Stimulated activated naive CD8-positive, alpha-beta T cell treated with anti-CD3 and anti-CD28 coated beads, Interleukin-15, amount 100 ng/mL, for 72 hours (primary cell): Measurements from ENCODE around the gene KRTAP12-3.
"Not testable (repeated sequence)": the region's sequence is repeated elsewhere in the genome, so short reads cannot be mapped to it uniquely, and the experiment has no call there.

Experiments used
- ATAC-seq: fragments of 150-1000 bp; cut with Tn5 transposase; 2 replicates; pipeline ENCODE4 v1.10.0; 2021; ENCODE audit warnings: mild to moderate bottlenecking, moderate library complexity
- DNase-seq, 2 donors: peaks; one replicate each; pipeline ENCODE4 v3.0.0; 2021 to 2022
- H3K27ac Mint-ChIP-seq, 2 donors: one replicate each; pipeline ENCODE4 v1.8.0; 2022; ENCODE audit warnings: mild to moderate bottlenecking in 2 of 2, mixed read lengths in 2 of 2, moderate library complexity in 2 of 2
- H3K27me3 Mint-ChIP-seq: one replicate; pipeline ENCODE4 v1.8.0; 2022; ENCODE audit warnings: mixed read lengths
- H3K4me1 Mint-ChIP-seq: one replicate; pipeline ENCODE4 v1.8.0; 2022; ENCODE audit warnings: mild to moderate bottlenecking, mixed read lengths
- H3K4me3 Mint-ChIP-seq, 2 donors: one replicate each; pipeline ENCODE4 v1.8.0; 2022; ENCODE audit warnings: mild to moderate bottlenecking in 2 of 2, mixed read lengths in 2 of 2, moderate library complexity in 1 of 2
- H3K9me3 Mint-ChIP-seq, 2 donors: one replicate each; pipeline ENCODE4 v1.8.0; 2022; ENCODE audit warnings: mixed read lengths in 2 of 2

The KRTAP12-3 gene

GRCh38 chr21:44684077-44684476 is 26.3 kb downstream of the KRTAP12-3 start:
- no peaks in the 10 kb centered on the region for H3K9me3 Mint-ChIP-seq
- no peak overlapping the region for H3K27ac Mint-ChIP-seq
- peaks cover 17% of the 10 kb centered on the region for H3K4me1 Mint-ChIP-seq
- H3K4me3 Mint-ChIP-seq, result no peak overlapping the region
- no peaks in the 10 kb centered on the region for H3K27me3 Mint-ChIP-seq
- no peak for ATAC-seq
- DNase-seq, result no peak

GRCh38 chr21:44684483-44684882 is 26.8 kb downstream of the KRTAP12-3 start:
- ATAC-seq, result no peak
- Mint-ChIP-seq H3K27ac (no peak overlapping the region), H3K27me3 (no peaks in the 10 kb centered on the region), H3K9me3 (no peaks in the 10 kb centered on the region), H3K4me3 (no peak overlapping the region), H3K4me1 (peaks cover 17% of the 10 kb centered on the region)
- no peak for DNase-seq

- not testable (repeated sequence) for H3K4me3 Mint-ChIP-seq, ATAC-seq, H3K27me3 Mint-ChIP-seq, DNase-seq, H3K27ac Mint-ChIP-seq, H3K9me3 Mint-ChIP-seq
- H3K4me1 Mint-ChIP-seq, result peaks cover 17% of the 10 kb centered on the region
Measured at GRCh38 chr21:44685050-44685449, 27.3 kb downstream of the KRTAP12-3 start.

- H3K4me3 Mint-ChIP-seq, result peak overlapping the region in 1 of 2 donors; percentile 49
- peak overlapping the region in 1 of 2 donors; percentile 67 for H3K27ac Mint-ChIP-seq
- ATAC-seq (peak; percentile 57), DNase-seq (no peak)
- peaks cover 22% of the 10 kb centered on the region for H3K4me1 Mint-ChIP-seq
- no peaks in the 10 kb centered on the region for H3K9me3 Mint-ChIP-seq
- no peaks in the 10 kb centered on the region for H3K27me3 Mint-ChIP-seq
Measured at GRCh38 chr21:44686000-44686781, 28.5 kb downstream of the KRTAP12-3 start.

DNA sequence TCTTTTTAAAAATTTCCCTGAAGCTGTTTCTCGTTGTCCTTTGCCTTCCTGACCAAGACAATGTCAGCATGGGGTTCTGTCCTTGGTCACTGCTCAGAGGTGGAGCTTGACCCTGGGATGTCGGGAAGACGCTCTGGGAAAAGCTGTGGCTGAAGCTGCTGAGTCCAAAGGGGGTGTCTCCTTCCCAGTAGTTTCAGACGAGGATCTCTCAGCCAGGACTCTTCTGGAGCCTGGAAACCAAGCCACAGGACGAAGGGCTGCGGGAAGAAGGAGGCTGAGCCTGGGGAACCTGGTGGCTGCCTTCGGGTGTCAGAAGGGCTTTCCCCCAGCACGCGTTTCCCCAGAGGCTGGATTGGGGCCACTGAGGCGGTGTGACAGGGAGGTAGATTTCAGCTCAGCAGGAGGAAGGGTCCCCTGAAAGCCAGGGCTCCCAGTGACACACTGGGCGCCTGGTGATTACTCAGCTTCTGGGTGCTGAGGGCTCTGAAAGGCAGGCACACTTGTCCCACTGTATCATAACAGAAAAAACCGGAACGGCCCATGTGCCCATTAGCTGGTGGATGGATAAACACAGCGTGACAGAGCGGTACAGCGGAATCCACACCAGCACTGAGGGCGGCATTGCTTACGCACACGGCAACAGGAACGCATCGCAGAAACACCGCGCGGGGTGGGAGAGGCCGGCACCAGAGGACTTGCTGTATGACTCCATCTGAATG is 29.3 kb downstream of the KRTAP12-3 start:
- H3K27me3 Mint-ChIP-seq, result no peaks in the 10 kb centered on the region
- H3K9me3 Mint-ChIP-seq, result no peaks in the 10 kb centered on the region
- peak overlapping the region; percentile 37 to 69 for H3K27ac Mint-ChIP-seq
- no peak for ATAC-seq
- DNase-seq, result no peak
- H3K4me1 Mint-ChIP-seq, result peaks cover 30% of the 10 kb centered on the region
- H3K4me3 Mint-ChIP-seq, result no peak overlapping the region

GRCh38 chr21:44687671-44688070 is 29.9 kb downstream of the KRTAP12-3 start:
- no peaks in the 10 kb centered on the region for H3K27me3 Mint-ChIP-seq
- peak overlapping the region in 1 of 2 donors; percentile 37 for H3K27ac Mint-ChIP-seq
- DNase-seq (no peak), ATAC-seq (no peak)
- H3K4me1 Mint-ChIP-seq, result peaks cover 31% of the 10 kb centered on the region
- H3K9me3 Mint-ChIP-seq, result peaks cover 3 to 5% of the 10 kb centered on the region in 2 donors
- no peak overlapping the region for H3K4me3 Mint-ChIP-seq

DNA sequence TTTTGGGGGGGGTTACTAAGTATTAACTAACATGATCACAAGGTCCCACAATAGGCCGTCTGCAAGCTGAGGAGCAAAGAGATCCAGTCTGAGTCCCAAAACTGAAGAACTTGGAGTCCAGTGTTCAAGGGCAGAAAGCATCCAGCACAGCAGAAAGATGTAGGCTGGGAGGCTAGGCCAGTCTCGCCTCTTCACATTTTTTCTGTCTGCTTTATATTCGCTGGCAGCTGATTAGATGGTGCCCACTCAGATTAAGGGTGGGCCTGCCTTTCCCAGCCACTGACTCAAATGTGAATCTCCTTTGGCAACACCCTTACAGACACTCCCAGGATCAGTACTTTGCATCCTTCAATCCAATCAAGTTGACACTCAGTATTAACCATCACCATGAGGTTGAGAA is 32.0 kb downstream of the KRTAP12-3 start:
- H3K4me3 Mint-ChIP-seq, ATAC-seq, DNase-seq, H3K27ac Mint-ChIP-seq, H3K27me3 Mint-ChIP-seq: not testable (repeated sequence)
- peaks cover 20% of the 10 kb centered on the region in 2 donors for H3K9me3 Mint-ChIP-seq
- peaks cover 32% of the 10 kb centered on the region for H3K4me1 Mint-ChIP-seq

DNA sequence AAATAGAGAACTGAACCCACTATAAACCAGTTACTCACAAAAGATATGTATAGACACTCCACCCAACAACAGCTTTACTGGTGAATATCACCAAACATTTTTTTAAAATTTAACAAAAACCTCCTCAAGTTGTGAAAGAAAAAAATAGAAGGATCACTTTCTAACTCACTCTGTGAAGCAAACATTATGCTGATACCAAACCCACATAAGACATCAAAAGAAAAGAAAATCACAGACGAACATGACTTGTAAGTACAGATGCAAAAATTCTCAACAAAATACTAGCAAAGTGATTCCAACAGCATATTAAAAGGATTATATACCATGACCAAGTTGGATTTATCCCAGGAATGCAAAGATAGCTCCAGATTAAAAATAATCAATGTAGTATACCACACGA is 34.0 kb downstream of the KRTAP12-3 start:
- peaks cover 15% of the 10 kb centered on the region for H3K27me3 Mint-ChIP-seq
- H3K27ac Mint-ChIP-seq, result no peak overlapping the region
- no peak for ATAC-seq
- H3K9me3 Mint-ChIP-seq, result peaks cover 20% of the 10 kb centered on the region in 2 donors
- no peak overlapping the region for H3K4me3 Mint-ChIP-seq
- no peak for DNase-seq
- H3K4me1 Mint-ChIP-seq, result peaks cover 26% of the 10 kb centered on the region

- Mint-ChIP-seq H3K4me3 (no peak overlapping the region), H3K27ac (no peak overlapping the region), H3K4me1 (peaks cover 31% of the 10 kb centered on the region), H3K27me3 (peaks cover 28% of the 10 kb centered on the region), H3K9me3 (peaks cover 20% of the 10 kb centered on the region in 2 donors)
- ATAC-seq, result no peak
- DNase-seq, result no peak
Measured at GRCh38 chr21:44692798-44693512, 35.2 kb downstream of the KRTAP12-3 start.

- H3K4me1 Mint-ChIP-seq, result peaks cover 42% of the 10 kb centered on the region
- peaks cover 20% of the 10 kb centered on the region in 2 donors for H3K9me3 Mint-ChIP-seq
- H3K27me3 Mint-ChIP-seq, result peaks cover 46% of the 10 kb centered on the region
- no peak for DNase-seq
- H3K4me3 Mint-ChIP-seq, result no peak overlapping the region
- no peak overlapping the region for H3K27ac Mint-ChIP-seq
- ATAC-seq, result no peak
Measured at GRCh38 chr21:44694776-44695175, 37.0 kb downstream of the KRTAP12-3 start.

- Mint-ChIP-seq H3K4me1 (peaks cover 42% of the 10 kb centered on the region), H3K27me3 (peaks cover 50% of the 10 kb centered on the region), H3K4me3 (peak overlapping the region in 1 of 2 donors; percentile 17), H3K9me3 (peaks cover 20% of the 10 kb centered on the region in 2 donors), H3K27ac (peak overlapping the region in 1 of 2 donors; percentile 21)
- ATAC-seq, result no peak
- DNase-seq, result no peak
Measured at GRCh38 chr21:44695184-44695583, 37.5 kb downstream of the KRTAP12-3 start.

GRCh38 chr21:44695641-44696040 is 37.9 kb downstream of the KRTAP12-3 start:
- Mint-ChIP-seq H3K9me3 (peaks cover 20% of the 10 kb centered on the region in 2 donors), H3K27ac (peak overlapping the region in 1 of 2 donors; percentile 47), H3K27me3 (peaks cover 55% of the 10 kb centered on the region)

GRCh38 chr21:44696572-44696971 is 38.8 kb downstream of the KRTAP12-3 start:
- ATAC-seq (no peak), DNase-seq (no peak)
- Mint-ChIP-seq H3K27ac (peak overlapping the region in 1 of 2 donors; percentile 64), H3K9me3 (peaks cover 20% of the 10 kb centered on the region in 2 donors), H3K4me3 (no peak overlapping the region), H3K27me3 (peaks cover 64% of the 10 kb centered on the region), H3K4me1 (peaks cover 34% of the 10 kb centered on the region)

More at GRCh38 chr21:44695641-44696040, 37.9 kb downstream of the KRTAP12-3 start:
- no peak overlapping the region for H3K4me3 Mint-ChIP-seq
- peaks cover 42% of the 10 kb centered on the region for H3K4me1 Mint-ChIP-seq
- DNase-seq (no peak), ATAC-seq (no peak)

DNA sequence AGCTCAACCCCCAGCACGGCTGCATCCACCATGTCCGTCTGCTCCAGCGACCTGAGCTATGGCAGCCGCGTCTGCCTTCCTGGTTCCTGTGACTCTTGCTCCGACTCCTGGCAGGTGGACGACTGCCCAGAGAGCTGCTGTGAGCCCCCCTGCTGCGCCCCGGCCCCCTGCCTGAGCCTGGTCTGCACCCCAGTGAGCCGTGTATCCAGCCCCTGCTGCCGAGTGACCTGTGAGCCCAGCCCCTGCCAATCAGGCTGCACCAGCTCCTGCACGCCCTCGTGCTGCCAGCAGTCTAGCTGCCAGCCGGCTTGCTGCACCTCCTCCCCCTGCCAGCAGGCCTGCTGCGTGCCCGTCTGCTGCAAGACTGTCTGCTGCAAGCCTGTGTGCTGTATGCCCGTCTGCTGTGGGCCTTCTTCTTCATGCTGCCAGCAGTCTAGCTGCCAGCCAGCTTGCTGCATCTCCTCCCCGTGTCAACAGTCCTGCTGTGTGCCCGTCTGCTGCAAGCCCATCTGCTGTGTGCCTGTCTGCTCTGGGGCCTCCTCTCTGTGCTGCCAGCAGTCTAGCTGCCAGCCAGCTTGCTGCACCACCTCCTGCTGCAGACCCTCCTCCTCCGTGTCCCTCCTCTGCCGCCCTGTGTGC is 39.6 kb downstream of the KRTAP12-3 start, which contains the start of gene KRTAP10-12:
KRTAP10-12 (plus strand) TSS at position 1 of the 639 bp plus-strand sequence; CDS start at position 31, 30 bp downstream.
- Mint-ChIP-seq H3K27me3 (peaks cover 71% of the 10 kb centered on the region), H3K27ac (peak within 1 kb of the TSS in 1 of 2 donors; percentile 72), H3K4me1 (peaks cover 29% of the 10 kb centered on the region), H3K9me3 (peaks cover 19 to 20% of the 10 kb centered on the region in 2 donors)
- not testable (repeated sequence) for DNase-seq, H3K4me3 Mint-ChIP-seq, ATAC-seq
